IMR-90 (cell line): ENCODE data around the gene ECSCR. TPM values are rescaled to one million over a fixed set of nuclear protein-coding genes. Genes with fewer than 3 reads are reported as not detected.
A peak's percentile ranks its signal among the peaks of the same experiment; 100 is the strongest.

Experiments used
- ATAC-seq: fragments of 200-7000 bp; cut with Tn5 transposase; 2 replicates; pipeline ENCODE4 v1.9.1; 2020; ENCODE audit warnings: low read depth, mild to moderate bottlenecking, moderate library complexity
- BruUV-seq: library from RNA; stranded (reverse); fragments of 400-500 nt; replicated peaks from 2 replicates; lab custom pipeline; 2021; lab: Mats Ljungman, UMichigan
- CTCF ChIA-PET: fragments of 300-600 bp; formaldehyde crosslinking; extraction: SDS; loops from one replicate; lab custom pipeline; 2021; ENCODE audit warnings: antibody characterized with exemption; lab: Yijun Ruan, JAX
- POLR2A ChIA-PET: fragments of 300-600 bp; sonication (Branson Sonifier 250); formaldehyde crosslinking; loops from one replicate; lab custom pipeline; 2022; ENCODE audit warnings: antibody characterized with exemption; ENCODE audit not compliant: unreplicated experiment; lab: Charles Lee
- DNase-seq: peaks from one replicate; pipeline ENCODE4 v3.0.0; 2013
- H2AFZ ChIP-seq: replicated peaks from 2 replicates; pipeline ENCODE3; 2013; ENCODE audit warnings: low read length, mild to moderate bottlenecking; ENCODE audit not compliant: poor library complexity
- H2AK5ac ChIP-seq: 2 replicates; pipeline ENCODE4 v1.6.1; 2013; ENCODE audit warnings: low read depth, low read length, inconsistent platforms
- H2AK9ac ChIP-seq: replicated peaks from 2 replicates; pipeline ENCODE3; 2013; ENCODE audit warnings: mild to moderate bottlenecking, low read depth, low read length, moderate library complexity; ENCODE audit not compliant: poor library complexity
- H2BK120ac ChIP-seq: 2 replicates; pipeline ENCODE4 v1.6.1; 2013; ENCODE audit warnings: low read depth, low read length, inconsistent platforms
- H2BK15ac ChIP-seq: 3 replicates; pipeline ENCODE4 v1.6.1; 2013; ENCODE audit warnings: low read depth, low read length, inconsistent platforms
- H2BK20ac ChIP-seq: 2 replicates; pipeline ENCODE4 v1.6.1; 2013; ENCODE audit warnings: low read depth, mild to moderate bottlenecking, inconsistent platforms, low read length, moderate library complexity
- H2BK5ac ChIP-seq: 2 replicates; pipeline ENCODE4 v1.6.1; 2013; ENCODE audit warnings: mild to moderate bottlenecking, low read depth, low read length, inconsistent platforms; ENCODE audit not compliant: poor library complexity, severe bottlenecking
- H3K14ac ChIP-seq: replicated peaks from 2 replicates; pipeline ENCODE4 v1.6.1; 2013; ENCODE audit warnings: low read depth, low read length, inconsistent platforms
- H3K18ac ChIP-seq: 2 replicates; pipeline ENCODE4 v1.6.1; 2013; ENCODE audit warnings: low read depth, low read length, control low read depth
- H3K23ac ChIP-seq: 2 replicates; pipeline ENCODE4 v1.6.1; 2013; ENCODE audit warnings: low read depth, low read length, inconsistent platforms
- H3K27ac ChIP-seq: 2 replicates; pipeline ENCODE4 v1.5.1; 2013; ENCODE audit warnings: mild to moderate bottlenecking, control low read depth, low read length; ENCODE audit not compliant: insufficient read depth
- H3K27me3 ChIP-seq: 2 replicates; pipeline ENCODE4 v1.6.1; 2013; ENCODE audit warnings: low read length; ENCODE audit not compliant: control insufficient read depth, insufficient read depth
- H3K36me3 ChIP-seq: 2 replicates; pipeline ENCODE4 v1.6.1; 2013; ENCODE audit warnings: low read length, mixed read lengths; ENCODE audit not compliant: control insufficient read depth, insufficient read depth
- H3K4ac ChIP-seq: 2 replicates; pipeline ENCODE4 v1.6.1; 2013; ENCODE audit warnings: low read depth, low read length, inconsistent platforms
- H3K4me1 ChIP-seq: 2 replicates; pipeline ENCODE4 v1.6.1; 2013; ENCODE audit warnings: low read length, mixed read lengths; ENCODE audit not compliant: control insufficient read depth, insufficient read depth
- H3K4me2 ChIP-seq: 2 replicates; pipeline ENCODE4 v1.6.1; 2013; ENCODE audit warnings: low read depth, mild to moderate bottlenecking, control low read depth, low read length, moderate library complexity
- H3K4me3 ChIP-seq: 2 replicates; pipeline ENCODE4 v1.5.1; 2013; ENCODE audit warnings: low read depth, mild to moderate bottlenecking, control low read depth, low read length, moderate library complexity; ENCODE audit not compliant: insufficient read depth
- H3K56ac ChIP-seq: 2 replicates; pipeline ENCODE4 v1.6.1; 2013; ENCODE audit warnings: low read length, inconsistent platforms; ENCODE audit not compliant: insufficient read depth; ENCODE audit errors: extremely low read depth
- H3K79me1 ChIP-seq, 2 experiments: 2 replicates each; pipeline ENCODE4 v1.6.1; 2013; ENCODE audit warnings: low read length in 2 of 2, inconsistent platforms in 1 of 2, low read depth in 1 of 2
- H3K9ac ChIP-seq: 2 replicates; pipeline ENCODE4 v1.6.1; 2013; ENCODE audit warnings: low read depth, low read length, control low read depth
- H3K9me1 ChIP-seq: 2 replicates; pipeline ENCODE4 v1.6.1; 2013; ENCODE audit warnings: low read length, inconsistent platforms; ENCODE audit not compliant: insufficient read depth
- H3K9me3 ChIP-seq: 2 replicates; pipeline ENCODE4 v1.6.1; 2013; ENCODE audit warnings: low read length; ENCODE audit not compliant: control insufficient read depth, insufficient read depth
- H4K20me1 ChIP-seq: 2 replicates; pipeline ENCODE4 v1.6.1; 2013; ENCODE audit warnings: low read length, inconsistent platforms; ENCODE audit not compliant: insufficient read depth
- H4K5ac ChIP-seq: 2 replicates; pipeline ENCODE4 v1.6.1; 2013; ENCODE audit warnings: mild to moderate bottlenecking, low read depth, low read length, control low read depth
- H4K8ac ChIP-seq, 2 experiments: 2 replicates each; pipeline ENCODE4 v1.6.1; 2013; ENCODE audit warnings: low read depth in 2 of 2, low read length in 2 of 2, control low read depth in 1 of 2, inconsistent platforms in 1 of 2
- H4K91ac ChIP-seq: 2 replicates; pipeline ENCODE4 v1.6.1; 2013; ENCODE audit warnings: low read depth, low read length, inconsistent platforms; ENCODE audit not compliant: insufficient read depth
- BHLHE40 ChIP-seq: fragments of 150-350 bp; IDR thresholded peaks from 2 replicates; pipeline ENCODE4 v1.6.1; 2016; ENCODE audit warnings: mild to moderate bottlenecking, low read depth, low read length
- CEBPB ChIP-seq: IDR thresholded peaks from 2 replicates; pipeline ENCODE4 v1.6.1; 2012; ENCODE audit warnings: low read depth, low read length, improper control_type of control experiment
- CHD1 ChIP-seq: IDR thresholded peaks from 2 replicates; pipeline ENCODE4 v1.6.1; 2012; ENCODE audit warnings: low read depth, low read length, improper control_type of control experiment
- CTCF ChIP-seq: conservative IDR thresholded peaks from 2 replicates; pipeline ENCODE4 v1.5.1; 2012; ENCODE audit warnings: mild to moderate bottlenecking, low read depth, low read length, improper control_type of control experiment
- ELK1 ChIP-seq: fragments of 150-350 bp; IDR thresholded peaks from 2 replicates; pipeline ENCODE4 v1.6.1; 2016; ENCODE audit warnings: low read depth, mild to moderate bottlenecking, low read length, moderate library complexity, borderline replicate concordance
- FOS ChIP-seq: fragments of 150-350 bp; IDR thresholded peaks from 2 replicates; pipeline ENCODE4 v1.6.1; 2016; ENCODE audit warnings: low read depth, low read length
- MAZ ChIP-seq: IDR thresholded peaks from 2 replicates; pipeline ENCODE4 v1.6.1; 2012; ENCODE audit warnings: low read depth, mild to moderate bottlenecking, low read length, improper control_type of control experiment, moderate library complexity, borderline replicate concordance
- MXI1 ChIP-seq: IDR thresholded peaks from 2 replicates; pipeline ENCODE4 v1.6.1; 2012; ENCODE audit warnings: low read depth, mild to moderate bottlenecking, low read length, moderate library complexity, borderline replicate concordance
- NFE2L2 ChIP-seq: fragments of 150-350 bp; IDR thresholded peaks from 2 replicates; pipeline ENCODE4 v1.6.1; 2016; ENCODE audit warnings: low read depth, mild to moderate bottlenecking, low read length
- POLR2A ChIP-seq: IDR thresholded peaks from 2 replicates; pipeline ENCODE4 v1.6.1; 2012; ENCODE audit warnings: mild to moderate bottlenecking, low read depth, low read length
- RAD21 ChIP-seq: IDR thresholded peaks from 2 replicates; pipeline ENCODE4 v1.6.1; 2012; ENCODE audit warnings: low read length, improper control_type of control experiment
- RCOR1 ChIP-seq: IDR thresholded peaks from 2 replicates; pipeline ENCODE4 v1.6.1; 2012; ENCODE audit warnings: mild to moderate bottlenecking, low read length, improper control_type of control experiment; ENCODE audit not compliant: insufficient replicate concordance
- USF2 ChIP-seq: fragments of 150-350 bp; IDR thresholded peaks from 2 replicates; pipeline ENCODE4 v1.6.1; 2017; ENCODE audit warnings: mild to moderate bottlenecking, antibody characterized with exemption, low read length, low read depth
- WGBS, 2 experiments: methylation state at CpG; one replicate each; pipeline versions ENCODE4 v1.1.5 to v1.1.7; 2013; ENCODE audit warnings: missing lambda C conversion rate in 2 of 2; ENCODE audit not compliant: insufficient read length in 1 of 2; ENCODE audit errors: extremely low coverage in 2 of 2; 5-methylcytosine and 5-hydroxymethylcytosine counted together
- dilution Hi-C: fragments of 300-500 bp; cut with HindIII; formaldehyde crosslinking; loops from one replicate; pipeline ENCODE4 v1.14.3; 2018; ENCODE audit warnings: low sequenced_read_pairs; ENCODE audit not compliant: unreplicated experiment
- in situ Hi-C: fragments of 300-500 bp; cut with MboI; formaldehyde crosslinking; loops from 3 replicates; pipeline ENCODE4 v1.14.3; 2019; ENCODE audit warnings: low sequenced_read_pairs, inconsistent platforms, mixed read lengths
- intact Hi-C: fragments of 100-400 bp; cut with micrococcal nuclease; formaldehyde crosslinking; loops from 2 replicates; pipeline ENCODE4 v1.10.0; 2022
- polyA plus RNA-seq, 3 experiments: library from polyadenylated mRNA; depleted of rRNA; stranded (reverse); fragments of >200 nt; gene quantifications; 2 replicates each; pipeline ENCODE4 v1.2.3, GENCODE V29; 2012; ENCODE audit warnings: low replicate concordance in 1 of 3
- total RNA-seq: library from RNA; depleted of rRNA; stranded (reverse); fragments of >200 nt; gene quantifications from 2 replicates; pipeline ENCODE4 v1.2.3, GENCODE V29; 2012

ECSCR gene
- total and polyA plus RNA-seq, 2 of the 4 experiments (the other 2 are of a cell fraction), result 3.6 to 3.9 TPM

GRCh38 chr5:139399501-139400121 is 62.9 kb downstream of the ECSCR start:
- dilution Hi-C loops (loop anchor here (25.0 kb wide), 1 partner anchor 113 kb away; no protein-coding TSS in a partner anchor), in situ Hi-C loops (no loop called here)
- CTCF ChIA-PET, result no interaction called here

More at GRCh38 chr5:139399501-139400121, 62.9 kb downstream of the ECSCR start:
- Histone ChIP-seq H3K14ac (no peak overlapping the region), H3K27ac (no peak overlapping the region), H2BK15ac (no peak overlapping the region), H2AK5ac (no peak overlapping the region), H4K8ac (no peak overlapping the region), H3K9ac (no peak overlapping the region), H3K36me3 (no peaks in the 10 kb centered on the region), H3K27me3 (peaks cover 6% of the 10 kb centered on the region; the same call in 1 of the 2 replicates), H3K4me1 (peaks cover 4% of the 10 kb centered on the region), H3K4me2 (no peak overlapping the region), H2AFZ (no peak overlapping the region), H3K9me1 (peaks cover 8% of the 10 kb centered on the region), H3K4me3 (no peak overlapping the region), H3K79me1 (peaks cover 0 to 14% of the 10 kb centered on the region in 2 experiments; a peak in 1 of 4 replicates), H2AK9ac (peak overlapping the region; percentile 49), H3K9me3 (no peaks in the 10 kb centered on the region), H3K56ac (no peak overlapping the region), H4K5ac (no peak overlapping the region), H3K23ac (no peak overlapping the region), H2BK20ac (no peak overlapping the region), H2BK120ac (no peak overlapping the region), H2BK5ac (no peak overlapping the region), H3K4ac (no peak overlapping the region), H4K91ac (no peak overlapping the region), H3K18ac (no peak overlapping the region), H4K20me1 (no peaks in the 10 kb centered on the region; the same call in 1 of the 2 replicates)
- DNase-seq (no peak), ATAC-seq (no peak)
- BruUV-seq, result no TSS peak
- WGBS, 2 experiments, result 82% methylated on average over 3 of the region's 6 CpGs; no CpG with 5 or more reads in 1 of the 2 experiments
- intact Hi-C loops, result no loop called here
- TF ChIP-seq BHLHE40 (no peak), RAD21 (no peak), CEBPB (no peak), RCOR1 (no peak), POLR2A (no peak), USF2 (no peak), CTCF (no peak), MAZ (no peak), FOS (no peak), NFE2L2 (no peak), ELK1 (no peak), MXI1 (no peak), CHD1 (no peak)
- POLR2A ChIA-PET, result no interaction called here
